Measurements from ENCODE around the gene ARG2. TPM values are rescaled to one million over a fixed set of nuclear protein-coding genes. Genes with fewer than 3 reads are reported as not detected.

Gene ARG2
- total RNA-seq, 1 donor from 2014 or later = 7.1 TPM

DNA sequence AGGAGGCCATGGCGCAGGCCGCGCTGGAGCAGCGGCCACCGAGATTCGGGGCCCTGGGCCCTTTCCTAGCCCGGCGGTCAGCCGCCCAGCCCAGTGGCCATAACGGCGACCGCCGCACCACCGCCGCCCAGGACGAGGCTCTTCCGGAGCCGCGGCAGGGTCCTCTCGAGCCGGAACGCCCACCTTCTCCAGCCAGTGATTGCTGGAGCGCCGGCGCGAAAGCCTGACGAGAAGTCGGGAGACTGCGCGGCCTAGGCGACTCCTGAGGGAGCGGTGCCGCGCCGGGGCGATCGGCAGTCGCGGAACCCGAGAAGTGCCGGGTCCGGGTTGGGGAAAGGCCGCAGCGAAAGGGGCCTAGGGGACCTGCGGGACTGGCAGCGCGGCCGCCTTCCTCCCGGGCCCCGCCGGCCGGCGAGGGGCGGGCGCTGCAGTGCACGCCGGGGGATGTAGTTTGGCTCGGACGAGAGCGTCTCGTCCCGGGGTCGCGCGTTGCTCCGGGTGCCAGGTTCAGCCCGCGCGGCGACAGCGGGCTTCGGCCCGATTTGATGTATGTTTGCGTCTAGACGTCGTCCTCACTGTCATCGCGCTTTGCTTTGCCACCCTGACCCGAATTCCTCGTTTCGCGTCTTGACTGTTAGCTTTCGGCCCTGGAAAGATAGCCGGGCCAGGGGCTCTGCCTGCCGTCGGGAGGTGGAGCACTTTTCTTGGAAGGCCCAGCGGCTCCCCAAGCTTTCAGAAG lies 54.9 kb downstream of the ARG2 start, which contains the start of gene VTI1B:
Gene VTI1B (minus strand): TSS at position 153 of the 739 bp plus-strand sequence. CDS start 143 bp downstream, at position 10.
- DNase-seq (ENCODE audit: extremely low read depth, low read depth, low spot score) = peak; percentile 18

GRCh38 chr14:67675219-67675582 lies 55.5 kb downstream of the ARG2 start:
- DNase-seq (ENCODE audit: extremely low read depth, low read depth, low spot score) = no peak

GRCh38 chr14:67679006-67679405 lies 59.3 kb downstream of the ARG2 start:
- no peak for DNase-seq (ENCODE audit: extremely low read depth, low read depth, low spot score)

GRCh38 chr14:67680121-67680602 lies 60.4 kb downstream of the ARG2 start:
- DNase-seq (ENCODE audit: extremely low read depth, low read depth, low spot score) = peak; percentile 58

DNA sequence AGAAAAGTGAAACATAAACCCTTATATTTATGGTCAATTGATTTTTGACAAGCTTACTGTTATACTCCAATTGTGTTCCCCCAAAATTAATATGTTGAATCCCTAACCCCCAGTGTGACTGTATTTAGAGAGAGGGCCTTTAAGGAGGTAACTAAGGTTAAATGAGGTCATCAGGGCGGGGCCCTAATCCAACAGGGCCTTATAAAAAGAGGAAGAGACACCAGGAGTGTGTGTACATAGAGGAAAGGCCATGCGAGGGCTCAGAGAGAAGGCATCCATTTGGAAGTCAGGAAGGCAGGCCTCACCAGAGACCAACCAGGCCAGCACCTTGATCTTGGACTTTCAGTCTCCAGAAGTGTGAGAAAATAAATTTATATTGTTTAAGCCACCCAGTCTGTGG lies 61.2 kb downstream of the ARG2 start:
- DNase-seq (ENCODE audit: extremely low read depth, low read depth, low spot score) = no peak

GRCh38 chr14:67683842-67684241 lies 64.1 kb downstream of the ARG2 start:
- DNase-seq (ENCODE audit: extremely low read depth, low read depth, low spot score) = no peak

GRCh38 chr14:67690011-67690410 lies 70.3 kb downstream of the ARG2 start:
- no peak for DNase-seq (ENCODE audit: extremely low read depth, low read depth, low spot score)

- DNase-seq (ENCODE audit: extremely low read depth, low read depth, low spot score) = peak; percentile 79
Observed at GRCh38 chr14:67694791-67695393, 75.2 kb downstream of the ARG2 start.

GRCh38 chr14:67695394-67695949 lies 75.8 kb downstream of the ARG2 start, which contains the start of gene RDH11:
RDH11 (minus strand) TSS chr14:67695764; CDS start chr14:67695703, 61 bp downstream.
- DNase-seq (ENCODE audit: extremely low read depth, low read depth, low spot score) = peak; percentile 56

DNA sequence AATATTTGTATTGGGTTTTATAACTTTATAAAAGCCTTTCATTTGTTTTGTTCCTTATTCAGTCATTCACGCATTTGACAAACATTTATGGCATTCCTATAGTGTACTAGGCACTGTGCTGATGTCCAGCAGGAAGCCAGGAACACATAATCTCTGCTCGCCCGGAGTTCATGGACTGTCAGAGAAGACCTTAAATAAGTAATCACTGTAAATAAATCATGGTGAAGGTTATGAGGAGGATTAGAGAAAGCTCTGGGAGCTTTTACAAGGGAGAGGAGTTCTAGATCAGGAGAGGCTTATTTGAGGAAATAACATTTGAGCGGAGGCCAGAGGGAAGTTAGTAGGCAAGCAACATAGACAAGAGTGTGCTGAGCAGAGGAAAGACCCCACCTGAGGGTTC lies 77.3 kb downstream of the ARG2 start:
- no peak for DNase-seq (ENCODE audit: extremely low read depth, low read depth, low spot score)

DNA sequence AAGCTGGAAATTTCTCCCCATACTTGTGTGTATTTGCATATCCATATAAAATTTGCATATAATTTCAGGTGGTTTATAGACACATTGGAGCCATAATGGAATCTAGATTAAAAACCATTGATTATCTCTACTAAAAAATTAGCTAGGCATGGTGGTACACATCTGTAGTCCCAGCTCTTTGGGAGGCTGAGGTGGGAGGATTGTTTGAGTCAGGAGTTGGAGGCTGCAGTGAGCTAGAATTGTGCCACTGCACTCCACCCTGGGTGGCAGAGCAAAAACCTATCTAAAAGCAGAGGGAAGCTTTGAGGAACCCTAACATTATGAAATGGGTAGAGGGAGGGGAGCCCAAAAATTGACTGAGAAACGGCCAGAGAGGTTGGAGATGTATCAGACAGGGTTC lies 78.5 kb downstream of the ARG2 start:
- DNase-seq (ENCODE audit: extremely low read depth, low read depth, low spot score) = no peak

Other genes starting within 250 kb of the ARG2 start
- gene PLEK2, start 207.8 kb upstream of the ARG2 start, total RNA-seq = 11.3 and 13.8 TPM in 2 replicates
- 1.6 and 2.9 TPM in 2 replicates for gene TMEM229B, start 131.2 kb upstream of the ARG2 start, total RNA-seq
- gene PLEKHH1, start 86.6 kb upstream of the ARG2 start, total RNA-seq = 0.93 and 1.8 TPM in 2 replicates
- 11.3 and 16.5 TPM in 2 replicates for gene PIGH, start 19.7 kb upstream of the ARG2 start, total RNA-seq
- gene VTI1B, start 54.7 kb downstream of the ARG2 start, total RNA-seq = 49.4 and 50.7 TPM in 2 replicates
- gene RDH11, start 75.8 kb downstream of the ARG2 start, total RNA-seq = 65.3 and 74.7 TPM in 2 replicates
- not detected in 2 replicates for gene RDH12, start 82.0 kb downstream of the ARG2 start, total RNA-seq
- gene ZFYVE26, start 196.7 kb downstream of the ARG2 start, total RNA-seq = 18.8 and 34.1 TPM in 2 replicates
- gene RAD51B, start 199.9 kb downstream of the ARG2 start, total RNA-seq = 4.6 and 9.7 TPM in 2 replicates